Measurements from ENCODE around the gene PCYT2.

PCYT2 gene

DNA sequence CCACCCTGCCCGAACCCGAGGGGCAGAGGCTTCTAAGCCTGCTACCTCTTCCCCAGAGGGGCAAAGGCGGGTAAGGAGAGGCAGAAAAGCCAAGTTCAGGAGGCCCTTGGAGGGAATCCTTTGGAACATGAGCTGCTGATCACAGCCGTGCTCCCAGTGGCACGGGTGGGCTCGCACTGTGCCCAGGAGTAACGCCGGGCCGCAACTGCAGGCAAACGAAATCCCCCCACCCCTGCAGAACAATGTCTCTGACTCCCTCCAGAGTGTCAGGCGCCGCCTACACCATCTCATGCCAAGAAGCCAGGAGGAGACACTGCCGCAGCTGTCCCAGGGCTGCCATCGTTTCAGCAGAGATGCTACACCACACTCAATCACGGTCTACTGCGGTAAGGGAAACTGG, 59.8 kb downstream of the PCYT2 start:
- FAIRE-seq, result no peak

All from islet of Langerhans (tissue), 1 donor.